Lower leg skin (tissue), 3 donors: Measurements from ENCODE around the gene GNAS.

ENCODE experiments used
- CTCF ChIP-seq, 3 donors: fragments of 450-650 bp; IDR thresholded peaks; one replicate each; pipeline ENCODE4 v1.5.1; 2016; ENCODE audit warnings: antibody characterized with exemption in 3 of 3, mild to moderate bottlenecking in 3 of 3, moderate library complexity in 2 of 3
- POLR2A ChIP-seq, 2 donors: fragments of 450-650 bp; IDR thresholded peaks; one replicate each; pipeline ENCODE4 v1.6.1; 2016 to 2017; ENCODE audit warnings: antibody characterized with exemption in 2 of 2, mild to moderate bottlenecking in 1 of 2, moderate library complexity in 1 of 2

GRCh38 chr20:58903614-58904013 lies 51.1 kb downstream of the GNAS start:
- TF ChIP-seq CTCF (IDR thresholded peaks at IDR 0.05) (no peak), POLR2A (IDR thresholded peaks at IDR 0.05) (no peak)
